ENCODE measurements around the gene F7. TPM values are rescaled to one million over a fixed set of nuclear protein-coding genes. Genes with fewer than 3 reads are reported as not detected.

The F7 gene
- total RNA-seq, 1 donor from 2014 or later = 0.85 TPM

DNA sequence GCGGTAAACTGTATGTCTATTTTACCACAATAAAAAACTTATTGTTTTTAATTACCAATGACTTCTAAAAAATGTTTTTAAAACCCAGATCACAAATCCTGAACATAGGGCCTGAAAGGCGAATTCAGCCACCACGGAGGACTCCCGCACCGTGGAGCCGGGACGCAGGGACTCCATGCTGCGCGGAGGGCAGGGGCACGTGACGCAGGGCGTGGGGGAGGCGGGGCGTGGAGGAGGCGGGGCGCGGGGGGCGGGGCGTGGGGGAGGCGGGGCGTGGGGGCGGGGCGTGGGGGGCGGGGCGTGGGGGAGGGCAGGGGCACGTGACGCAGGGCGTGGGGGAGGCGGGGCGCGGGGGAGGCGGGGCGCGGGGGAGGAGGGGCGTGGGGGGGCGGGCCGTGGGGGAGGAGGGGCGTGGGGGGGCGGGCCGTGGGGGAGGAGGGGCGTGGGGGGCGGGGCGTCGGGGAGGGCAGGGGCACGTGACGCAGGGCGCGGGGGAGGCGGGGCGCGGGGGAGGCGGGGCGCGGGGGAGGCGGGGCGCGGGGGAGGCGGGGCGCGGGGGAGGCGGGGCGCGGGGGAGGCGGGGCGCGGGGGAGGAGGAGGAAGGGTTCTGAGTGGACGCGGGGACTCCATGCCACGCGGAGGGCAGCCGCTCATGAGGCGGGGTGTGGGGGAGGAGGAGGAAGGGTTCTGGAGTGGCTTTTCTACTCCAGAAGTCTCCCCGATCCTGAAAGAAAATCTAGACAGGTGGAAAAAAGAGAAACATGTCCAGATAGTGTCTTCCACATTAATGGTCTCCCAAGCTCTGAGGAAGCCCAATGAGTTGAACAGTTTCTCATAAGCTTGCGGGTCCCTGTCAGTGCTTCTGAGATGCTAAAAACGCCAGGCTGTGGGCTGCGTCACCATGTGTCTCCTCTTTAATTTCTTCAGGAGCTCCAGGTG, 48.5 kb downstream of the F7 start:
- no peaks in the 10 kb centered on the region for H3K9me3 ChIP-seq
- H3K36me3 ChIP-seq = no peaks in the 10 kb centered on the region
- TF ChIP-seq, protein P1, sequence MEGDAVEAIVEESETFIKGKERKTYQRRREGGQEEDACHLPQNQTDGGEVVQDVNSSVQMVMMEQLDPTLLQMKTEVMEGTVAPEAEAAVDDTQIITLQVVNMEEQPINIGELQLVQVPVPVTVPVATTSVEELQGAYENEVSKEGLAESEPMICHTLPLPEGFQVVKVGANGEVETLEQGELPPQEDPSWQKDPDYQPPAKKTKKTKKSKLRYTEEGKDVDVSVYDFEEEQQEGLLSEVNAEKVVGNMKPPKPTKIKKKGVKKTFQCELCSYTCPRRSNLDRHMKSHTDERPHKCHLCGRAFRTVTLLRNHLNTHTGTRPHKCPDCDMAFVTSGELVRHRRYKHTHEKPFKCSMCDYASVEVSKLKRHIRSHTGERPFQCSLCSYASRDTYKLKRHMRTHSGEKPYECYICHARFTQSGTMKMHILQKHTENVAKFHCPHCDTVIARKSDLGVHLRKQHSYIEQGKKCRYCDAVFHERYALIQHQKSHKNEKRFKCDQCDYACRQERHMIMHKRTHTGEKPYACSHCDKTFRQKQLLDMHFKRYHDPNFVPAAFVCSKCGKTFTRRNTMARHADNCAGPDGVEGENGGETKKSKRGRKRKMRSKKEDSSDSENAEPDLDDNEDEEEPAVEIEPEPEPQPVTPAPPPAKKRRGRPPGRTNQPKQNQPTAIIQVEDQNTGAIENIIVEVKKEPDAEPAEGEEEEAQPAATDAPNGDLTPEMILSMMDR (IDR thresholded peaks at IDR 0.05) = no peak
- DNase-seq (ENCODE audit: low spot score in 2 of 2) = peak in 1 of 2 donors; percentile 88
- intact Hi-C loops (cut with DNase I) = loop anchor here (1.0 to 10.0 kb wide), 7 partner anchors 54 to 748 kb away; partner anchors contain the start of genes DCUN1D2, LAMP1, PCID2 and TUBGCP3
- no peaks in the 10 kb centered on the region for H3K27me3 ChIP-seq
- H3K27ac ChIP-seq = peak overlapping the region; percentile 51 to 59
- H3K4me3 ChIP-seq = peak overlapping the region; percentile 39 to 63
- H3K4me1 ChIP-seq = peaks cover 0 to 11% of the 10 kb centered on the region in 2 donors

DNA sequence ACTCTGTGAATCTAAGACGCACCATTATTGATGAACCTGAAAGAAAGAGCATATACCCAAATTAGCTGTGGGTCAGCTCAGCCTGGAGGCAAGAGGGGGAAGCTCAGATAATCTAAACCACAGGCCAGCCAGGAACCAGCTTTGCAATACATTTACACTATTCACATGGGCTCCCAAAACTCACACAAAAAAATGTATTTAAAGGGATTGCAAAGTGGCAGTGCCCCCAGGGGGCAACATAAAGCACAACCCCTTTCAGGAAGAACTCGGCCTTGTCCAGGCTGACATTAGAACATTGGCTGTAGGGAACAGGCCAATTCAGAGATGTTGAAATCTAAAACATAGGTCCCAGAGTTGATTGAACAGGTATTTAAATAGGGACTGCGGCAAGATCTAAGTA, 49.6 kb downstream of the F7 start:
- TF ChIP-seq, protein P1 (IDR thresholded peaks at IDR 0.05) = no peak
- intact Hi-C loops (cut with DNase I) = loop anchor here (2.0 to 10.0 kb wide), 3 partner anchors 142 to 570 kb away; partner anchors contain the start of genes DCUN1D2, LAMP1 and TUBGCP3
- Histone ChIP-seq H3K36me3 (no peaks in the 10 kb centered on the region), H3K4me3 (no peak overlapping the region), H3K27me3 (no peaks in the 10 kb centered on the region), H3K4me1 (peaks cover 0 to 11% of the 10 kb centered on the region in 2 donors), H3K9me3 (no peaks in the 10 kb centered on the region), H3K27ac (no peak overlapping the region)
- DNase-seq (ENCODE audit: low spot score in 2 of 2) = peak in 1 of 2 donors; percentile 52

DNA sequence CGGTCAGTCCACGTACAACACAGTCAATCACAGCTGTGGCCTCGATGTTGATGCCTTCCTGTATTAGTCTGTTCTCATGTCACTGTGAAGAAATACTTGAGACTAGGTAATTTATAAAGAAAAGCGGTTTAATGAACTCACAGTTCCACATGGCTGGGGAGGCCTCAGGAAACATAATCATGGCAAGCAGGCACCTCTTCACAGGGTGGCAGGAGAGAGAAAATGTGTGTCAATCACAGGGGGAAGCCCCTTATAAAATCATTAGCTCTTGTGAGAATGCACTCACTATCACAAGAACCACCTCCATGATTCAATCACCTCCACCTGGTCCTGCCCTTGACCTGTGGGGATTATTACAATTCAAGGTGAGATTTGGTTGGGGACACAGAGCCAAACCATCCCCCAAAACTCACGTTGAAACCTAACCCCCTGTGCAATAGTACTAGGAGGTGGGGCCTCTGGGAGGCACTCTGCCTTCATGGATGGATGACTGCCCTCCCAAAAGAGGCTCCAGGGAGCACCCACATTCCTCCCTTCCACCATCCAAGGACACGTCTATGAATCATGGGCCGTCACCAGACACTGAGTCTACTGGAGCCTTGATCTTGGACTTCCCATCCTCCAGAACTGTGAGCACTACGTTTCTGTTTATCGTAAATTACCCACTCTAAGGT, 50.5 kb downstream of the F7 start:
- Histone ChIP-seq H3K4me3 (no peak overlapping the region), H3K27me3 (no peaks in the 10 kb centered on the region), H3K4me1 (peaks cover 0 to 11% of the 10 kb centered on the region in 2 donors), H3K27ac (no peak overlapping the region), H3K9me3 (no peaks in the 10 kb centered on the region), H3K36me3 (no peaks in the 10 kb centered on the region)
- TF ChIP-seq, protein P1 (IDR thresholded peaks at IDR 0.05) = no peak
- intact Hi-C loops (cut with DNase I) = loop anchor here (2.0 to 10.0 kb wide), 3 partner anchors 141 to 571 kb away; partner anchors contain the start of genes DCUN1D2, LAMP1 and TUBGCP3
- peak in 1 of 2 donors; percentile 33 for DNase-seq (ENCODE audit: low spot score in 2 of 2)

DNA sequence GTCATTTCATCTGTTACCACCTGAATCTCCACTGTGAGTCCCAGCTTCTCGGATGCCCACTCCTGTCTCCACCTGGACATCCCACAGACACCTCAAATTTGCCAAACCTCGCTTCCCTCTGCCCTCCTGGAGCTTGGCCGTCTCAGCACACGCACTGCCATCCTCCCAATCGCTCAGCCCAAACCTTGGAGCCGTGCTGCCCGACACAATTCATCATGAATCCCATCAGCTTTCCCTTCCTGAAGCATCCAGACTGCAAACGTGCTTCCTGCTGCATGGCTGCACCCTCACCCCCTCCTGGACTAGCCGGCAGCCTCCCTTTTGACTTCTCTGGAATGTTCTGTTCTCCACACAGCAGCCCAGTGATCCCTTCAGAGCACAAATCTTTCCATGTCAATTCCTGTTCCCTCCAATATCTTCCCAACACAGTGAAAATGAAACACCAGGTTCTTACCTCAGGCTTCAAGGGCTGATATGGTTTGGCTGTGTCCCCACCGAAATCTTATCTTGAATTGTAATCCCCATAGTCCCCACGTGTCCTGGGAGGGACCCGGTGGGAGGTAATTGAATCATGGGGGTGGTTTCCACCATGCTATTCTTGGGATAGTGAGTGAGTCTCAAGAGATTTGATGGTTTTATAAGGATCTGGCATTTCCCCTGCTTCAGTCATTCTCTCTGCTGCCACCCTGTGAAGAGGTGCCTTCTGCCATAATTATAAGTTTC, 51.8 kb downstream of the F7 start:
- H3K27me3 ChIP-seq = no peaks in the 10 kb centered on the region
- peaks cover 0 to 11% of the 10 kb centered on the region in 2 donors for H3K4me1 ChIP-seq
- H3K4me3 ChIP-seq = no peak overlapping the region
- no peaks in the 10 kb centered on the region for H3K9me3 ChIP-seq
- no peaks in the 10 kb centered on the region for H3K36me3 ChIP-seq
- H3K27ac ChIP-seq = no peak overlapping the region
- intact Hi-C loops (cut with DNase I) = loop anchor here (10.0 kb wide), 1 partner anchor 573 kb away; the partner anchor contains the start of gene TUBGCP3
- TF ChIP-seq, protein P1 (IDR thresholded peaks at IDR 0.05) = no peak
- peak in 1 of 2 donors; percentile 49 for DNase-seq (ENCODE audit: low spot score in 2 of 2)
